LNCaP clone FGC (cell line): ENCODE measurements around the gene CNTN4.

ENCODE experiments used
- DNase-seq: peaks from one replicate; pipeline ENCODE4 v3.0.0-alpha.2; 2011; ENCODE audit warnings: low read depth
- H3K4me3 ChIP-seq: 2 replicates; pipeline ENCODE4 v1.5.1; 2011; ENCODE audit warnings: mild to moderate bottlenecking, low read depth, low read length, control low read depth
- TF ChIP-seq, protein P1 (sequence below): IDR thresholded peaks from 2 replicates; pipeline ENCODE4 v1.5.1; 2012; ENCODE audit warnings: mild to moderate bottlenecking; ENCODE audit not compliant: control insufficient read depth, insufficient read depth; ENCODE audit errors: extremely low read depth

CNTN4 gene

DNA sequence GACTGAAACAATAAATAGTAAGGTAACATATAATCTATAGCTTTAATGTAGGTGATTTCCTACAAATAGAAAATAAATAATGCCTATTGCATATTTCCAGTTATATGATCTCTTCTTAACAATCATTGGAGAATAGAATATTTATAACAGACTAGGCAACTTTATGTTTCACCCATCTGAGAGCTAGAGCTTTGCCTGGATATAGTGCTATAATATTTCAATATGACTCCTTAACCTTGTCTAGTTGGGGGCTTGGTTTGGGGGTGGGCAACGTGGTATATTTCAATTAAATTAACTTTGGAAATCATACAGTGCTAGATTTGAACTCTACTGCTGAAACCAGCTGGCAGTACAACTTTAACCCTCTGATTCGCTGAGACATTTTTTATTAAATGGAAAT is 265.2 kb downstream of the CNTN4 start:
- no peak overlapping the region for H3K4me3 ChIP-seq
- TF ChIP-seq, protein P1, sequence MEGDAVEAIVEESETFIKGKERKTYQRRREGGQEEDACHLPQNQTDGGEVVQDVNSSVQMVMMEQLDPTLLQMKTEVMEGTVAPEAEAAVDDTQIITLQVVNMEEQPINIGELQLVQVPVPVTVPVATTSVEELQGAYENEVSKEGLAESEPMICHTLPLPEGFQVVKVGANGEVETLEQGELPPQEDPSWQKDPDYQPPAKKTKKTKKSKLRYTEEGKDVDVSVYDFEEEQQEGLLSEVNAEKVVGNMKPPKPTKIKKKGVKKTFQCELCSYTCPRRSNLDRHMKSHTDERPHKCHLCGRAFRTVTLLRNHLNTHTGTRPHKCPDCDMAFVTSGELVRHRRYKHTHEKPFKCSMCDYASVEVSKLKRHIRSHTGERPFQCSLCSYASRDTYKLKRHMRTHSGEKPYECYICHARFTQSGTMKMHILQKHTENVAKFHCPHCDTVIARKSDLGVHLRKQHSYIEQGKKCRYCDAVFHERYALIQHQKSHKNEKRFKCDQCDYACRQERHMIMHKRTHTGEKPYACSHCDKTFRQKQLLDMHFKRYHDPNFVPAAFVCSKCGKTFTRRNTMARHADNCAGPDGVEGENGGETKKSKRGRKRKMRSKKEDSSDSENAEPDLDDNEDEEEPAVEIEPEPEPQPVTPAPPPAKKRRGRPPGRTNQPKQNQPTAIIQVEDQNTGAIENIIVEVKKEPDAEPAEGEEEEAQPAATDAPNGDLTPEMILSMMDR = no peak
- no peak for DNase-seq

- TF ChIP-seq, protein P1 = no peak
- no peak overlapping the region for H3K4me3 ChIP-seq
- no peak for DNase-seq
These were observed 271.7 kb downstream of the CNTN4 start for GRCh38 chr3:2370317-2370716.

- peak; percentile 36 for DNase-seq
- TF ChIP-seq, protein P1 = no peak
- H3K4me3 ChIP-seq = no peak overlapping the region
These were observed 273.6 kb downstream of the CNTN4 start for GRCh38 chr3:2372306-2372705.

DNA sequence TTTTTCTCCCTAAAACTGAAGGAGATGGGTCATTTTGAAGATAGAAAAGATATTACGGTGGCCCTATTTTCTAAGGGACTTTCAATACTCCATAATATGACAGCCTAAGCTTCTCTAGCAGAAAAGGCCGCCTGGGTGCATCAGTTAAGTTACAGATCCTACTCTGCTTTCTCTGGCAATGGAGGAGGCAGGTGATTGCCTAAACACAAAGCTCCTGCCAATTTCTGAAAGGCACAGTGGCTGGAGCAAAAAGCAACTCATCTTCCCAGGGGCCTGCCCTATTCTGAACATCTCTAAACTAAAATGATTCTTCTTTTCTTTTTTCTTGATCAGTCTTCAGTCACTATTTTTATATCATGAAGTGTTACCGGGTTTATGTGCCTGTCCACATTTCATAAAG is 276.7 kb downstream of the CNTN4 start:
- DNase-seq = no peak
- TF ChIP-seq, protein P1 = no peak

DNA sequence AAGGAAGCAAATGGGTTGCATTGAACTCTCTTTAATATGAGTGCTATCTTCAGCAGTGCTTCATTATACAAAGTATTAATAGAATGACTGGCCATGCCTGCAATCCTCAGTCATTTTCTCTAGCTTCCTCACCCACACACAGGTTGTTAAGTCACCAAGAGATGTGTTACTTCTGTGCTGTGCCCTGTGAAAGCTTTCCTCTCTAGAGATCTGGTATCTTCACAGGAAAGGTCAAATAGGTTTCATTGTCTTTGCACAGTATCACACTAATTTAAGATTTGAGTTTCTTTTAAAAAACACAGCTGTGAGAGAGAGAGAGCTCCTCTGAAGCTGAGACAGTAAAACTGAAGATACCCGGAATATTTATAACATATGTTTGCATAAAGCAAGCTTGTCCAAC is 278.6 kb downstream of the CNTN4 start:
- no peak overlapping the region for H3K4me3 ChIP-seq
- TF ChIP-seq, protein P1 = no peak
- DNase-seq = no peak

More for the DNA sequence above, 276.7 kb downstream of the CNTN4 start:
- H3K4me3 ChIP-seq = no peak overlapping the region

GRCh38 chr3:2390926-2391532 is 292.4 kb downstream of the CNTN4 start:
- no peak overlapping the region for H3K4me3 ChIP-seq
- no peak for DNase-seq
- TF ChIP-seq, protein P1 = no peak

DNA sequence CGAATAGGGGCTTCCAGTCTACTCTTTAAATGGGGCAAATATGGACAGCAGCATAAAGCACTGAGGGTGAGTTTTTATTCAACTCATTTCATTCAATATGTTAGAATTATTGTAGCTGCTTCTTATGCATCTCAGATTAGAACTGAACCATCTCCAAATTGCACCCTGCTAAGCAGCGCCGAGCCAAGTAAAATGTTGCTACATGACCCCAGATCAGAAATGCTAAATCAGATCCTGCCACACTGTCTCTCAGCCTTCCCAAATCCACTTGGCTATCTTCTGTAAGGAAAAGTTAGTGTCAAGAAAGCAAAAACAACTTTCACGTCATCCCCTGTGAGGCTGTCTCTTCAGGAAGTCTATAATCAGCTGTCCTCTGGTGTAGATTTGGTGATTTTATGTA is 293.2 kb downstream of the CNTN4 start:
- TF ChIP-seq, protein P1 = no peak
- DNase-seq = no peak
- H3K4me3 ChIP-seq = no peak overlapping the region
